Measurements from ENCODE around the gene PSME2. TPM values are rescaled to one million over a fixed set of nuclear protein-coding genes. Genes with fewer than 3 reads are reported as not detected.

The PSME2 gene
- total RNA-seq, 2 donors from 2014 or later: 106 to 112 TPM

GRCh38 chr14:24177041-24177825 lies 30.8 kb upstream of the PSME2 start:
- peaks cover 35% of the 10 kb centered on the region for H3K36me3 ChIP-seq (ENCODE audit: control insufficient read depth, insufficient read depth, low read length)
- no peak overlapping the region for H3K27ac ChIP-seq (ENCODE audit: low read depth, low read length)
- no peak for TF ChIP-seq CTCF (conservative IDR thresholded peaks at IDR 0.05)
- H3K9ac ChIP-seq (ENCODE audit: extremely low read depth, low read length, poor library complexity, severe bottlenecking): no peak overlapping the region
- H3K9me3 ChIP-seq (ENCODE audit: control insufficient read depth, low read length): no peaks in the 10 kb centered on the region
- no peaks in the 10 kb centered on the region for H3K4me1 ChIP-seq (ENCODE audit: control insufficient read depth, insufficient read depth, low read length)
- WGBS, 2 experiments (ENCODE audit: insufficient coverage in 1 of 2, insufficient read length in 1 of 2): 94 to 98% methylated on average over 7 to 12 of the region's 12 CpGs
- no peaks in the 10 kb centered on the region for H3K9me3 Mint-ChIP-seq
- peak overlapping the region; percentile 19 for H3K27ac Mint-ChIP-seq
- H3K27me3 ChIP-seq (ENCODE audit: control insufficient read depth, insufficient read depth, low read length, poor library complexity, severe bottlenecking): no peaks in the 10 kb centered on the region
- peaks cover 54% of the 10 kb centered on the region for H3K36me3 Mint-ChIP-seq (ENCODE audit: low read depth)
- no peak overlapping the region for H3K4me3 Mint-ChIP-seq
- H3K4me1 Mint-ChIP-seq: no peaks in the 10 kb centered on the region
- DNase-seq: no peak
- H3K27me3 Mint-ChIP-seq (ENCODE audit: insufficient read depth): no peaks in the 10 kb centered on the region
- no peak overlapping the region for H3K4me3 ChIP-seq (ENCODE audit: low read length)

GRCh38 chr14:24176599-24176998 lies 30.2 kb upstream of the PSME2 start:
- Mint-ChIP-seq H3K4me3 (no peak overlapping the region), H3K36me3 (ENCODE audit: low read depth) (peaks cover 54% of the 10 kb centered on the region)
- 91 to 93% methylated on average over 5 of the region's 5 CpGs for WGBS, 2 experiments (ENCODE audit: insufficient coverage in 1 of 2, insufficient read length in 1 of 2)

GRCh38 chr14:24172871-24173281 lies 26.5 kb upstream of the PSME2 start:
- DNase-seq: no peak
- no peak overlapping the region for H3K27ac Mint-ChIP-seq

More at GRCh38 chr14:24176599-24176998, 30.2 kb upstream of the PSME2 start:
- Histone ChIP-seq H3K27ac (ENCODE audit: low read depth, low read length) (no peak overlapping the region), H3K9me3 (ENCODE audit: control insufficient read depth, low read length) (no peaks in the 10 kb centered on the region), H3K36me3 (ENCODE audit: control insufficient read depth, insufficient read depth, low read length) (peaks cover 35% of the 10 kb centered on the region), H3K4me1 (ENCODE audit: control insufficient read depth, insufficient read depth, low read length) (no peaks in the 10 kb centered on the region), H3K27me3 (ENCODE audit: control insufficient read depth, insufficient read depth, low read length, poor library complexity, severe bottlenecking) (no peaks in the 10 kb centered on the region), H3K9ac (ENCODE audit: extremely low read depth, low read length, poor library complexity, severe bottlenecking) (no peak overlapping the region), H3K4me3 (ENCODE audit: low read length) (no peak overlapping the region)
- TF ChIP-seq CTCF (conservative IDR thresholded peaks at IDR 0.05): no peak
- Mint-ChIP-seq H3K4me1 (no peaks in the 10 kb centered on the region), H3K27ac (no peak overlapping the region), H3K27me3 (ENCODE audit: insufficient read depth) (no peaks in the 10 kb centered on the region), H3K9me3 (no peaks in the 10 kb centered on the region)
- DNase-seq: no peak

More at GRCh38 chr14:24172871-24173281, 26.5 kb upstream of the PSME2 start:
- peaks cover 7% of the 10 kb centered on the region for H3K36me3 ChIP-seq (ENCODE audit: control insufficient read depth, insufficient read depth, low read length)
- Mint-ChIP-seq H3K9me3 (no peaks in the 10 kb centered on the region), H3K36me3 (ENCODE audit: low read depth) (peaks cover 29% of the 10 kb centered on the region), H3K4me1 (no peaks in the 10 kb centered on the region), H3K27me3 (ENCODE audit: insufficient read depth) (no peaks in the 10 kb centered on the region), H3K4me3 (peak overlapping the region; percentile 76)
- H3K9ac ChIP-seq (ENCODE audit: extremely low read depth, low read length, poor library complexity, severe bottlenecking): no peak overlapping the region
- peak overlapping the region; percentile 85 for H3K4me3 ChIP-seq (ENCODE audit: low read length)
- no peak for TF ChIP-seq CTCF (conservative IDR thresholded peaks at IDR 0.05)
- H3K9me3 ChIP-seq (ENCODE audit: control insufficient read depth, low read length): no peaks in the 10 kb centered on the region
- no peak overlapping the region for H3K27ac ChIP-seq (ENCODE audit: low read depth, low read length)
- WGBS, 2 experiments (ENCODE audit: insufficient coverage in 1 of 2, insufficient read length in 1 of 2): 91 to 98% methylated on average over 11 to 20 of the region's 20 CpGs
- H3K27me3 ChIP-seq (ENCODE audit: control insufficient read depth, insufficient read depth, low read length, poor library complexity, severe bottlenecking): no peaks in the 10 kb centered on the region
- H3K4me1 ChIP-seq (ENCODE audit: control insufficient read depth, insufficient read depth, low read length): no peaks in the 10 kb centered on the region
